HG02623 (cell line): Measurements from ENCODE around the gene CAPZA1.
"Not testable (repeated sequence)": the region's sequence is repeated elsewhere in the genome, so short reads cannot be mapped to it uniquely, and the experiment has no call there.

Experiments used
- ATAC-seq: cut with Tn5 transposase; IDR thresholded peaks from one replicate; pipeline ENCODE4 v1.9.1; 2021; ENCODE audit warnings: moderate library complexity; ENCODE audit not compliant: unreplicated experiment

CAPZA1 gene

GRCh38 chr1:112626193-112626592, 6.6 kb downstream of the CAPZA1 start:
- ATAC-seq: no peak

- no peak for ATAC-seq
Observed at GRCh38 chr1:112626887-112627286, 7.3 kb downstream of the CAPZA1 start.

GRCh38 chr1:112628516-112628915, 8.9 kb downstream of the CAPZA1 start:
- no peak for ATAC-seq

- no peak for ATAC-seq
Observed at GRCh38 chr1:112629256-112629655, 9.6 kb downstream of the CAPZA1 start.

GRCh38 chr1:112633628-112634027, 14.0 kb downstream of the CAPZA1 start:
- ATAC-seq: no peak

GRCh38 chr1:112634367-112634766, 14.7 kb downstream of the CAPZA1 start:
- ATAC-seq: no peak

GRCh38 chr1:112636056-112636455, 16.4 kb downstream of the CAPZA1 start:
- no peak for ATAC-seq

GRCh38 chr1:112636597-112637253, 17.1 kb downstream of the CAPZA1 start:
- peak; percentile 38 for ATAC-seq

- no peak for ATAC-seq
Observed at GRCh38 chr1:112637254-112638109, 17.9 kb downstream of the CAPZA1 start.

GRCh38 chr1:112638110-112638428, 18.4 kb downstream of the CAPZA1 start:
- ATAC-seq: no peak

- ATAC-seq: not testable (repeated sequence)
Observed at GRCh38 chr1:112640437-112640836, 20.8 kb downstream of the CAPZA1 start.

GRCh38 chr1:112643080-112643479, 23.4 kb downstream of the CAPZA1 start:
- no peak for ATAC-seq

GRCh38 chr1:112646225-112646624, 26.6 kb downstream of the CAPZA1 start:
- ATAC-seq: no peak

GRCh38 chr1:112651205-112651604, 31.6 kb downstream of the CAPZA1 start:
- ATAC-seq: no peak

GRCh38 chr1:112665857-112666256, 46.2 kb downstream of the CAPZA1 start:
- ATAC-seq: no peak

GRCh38 chr1:112666946-112667345, 47.3 kb downstream of the CAPZA1 start:
- ATAC-seq: no peak

GRCh38 chr1:112672009-112672408, 52.4 kb downstream of the CAPZA1 start:
- no peak for ATAC-seq

- ATAC-seq: no peak
Observed at GRCh38 chr1:112672842-112673241, 53.2 kb downstream of the CAPZA1 start.

GRCh38 chr1:112673592-112674439, 54.2 kb downstream of the CAPZA1 start:
- ATAC-seq: peak; percentile 8

GRCh38 chr1:112674440-112674985, 54.9 kb downstream of the CAPZA1 start, which contains the start of gene MOV10:
TSS of gene MOV10 (plus strand) at chr1:112674659. CDS start at chr1:112674913, 254 bp downstream.
- peak; percentile 51 for ATAC-seq
